DMS114 treated with DMSO at 0.1 percent for 48 hours (cell line): Measurements from ENCODE around the gene VPS41.

Experiments
- DNase-seq: peaks from one replicate; lab custom pipeline; 2025; ENCODE audit not compliant: unreplicated experiment; lab: John Stamatoyannopoulos, UW

The VPS41 gene

DNA sequence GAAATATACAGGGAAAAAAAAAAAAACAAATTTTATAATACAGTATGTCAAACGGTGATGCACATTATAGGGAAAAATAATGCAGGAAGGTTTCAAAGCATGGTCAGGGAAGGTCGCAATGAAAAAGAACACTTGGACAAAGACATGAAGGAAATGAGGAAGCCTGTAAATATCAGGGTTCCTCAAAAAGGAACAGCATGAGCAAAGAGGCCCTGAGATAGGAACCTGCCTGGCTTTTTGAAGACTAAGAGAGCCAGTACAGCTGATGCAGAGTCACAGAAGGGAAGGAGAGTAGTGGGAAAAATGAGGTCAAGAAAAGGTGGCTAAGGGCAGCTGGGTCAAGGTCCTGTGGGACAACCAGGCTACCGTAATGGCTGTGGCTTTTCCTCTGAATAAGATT is 1.9 kb downstream of the VPS41 start:
- DNase-seq, result no peak

DNA sequence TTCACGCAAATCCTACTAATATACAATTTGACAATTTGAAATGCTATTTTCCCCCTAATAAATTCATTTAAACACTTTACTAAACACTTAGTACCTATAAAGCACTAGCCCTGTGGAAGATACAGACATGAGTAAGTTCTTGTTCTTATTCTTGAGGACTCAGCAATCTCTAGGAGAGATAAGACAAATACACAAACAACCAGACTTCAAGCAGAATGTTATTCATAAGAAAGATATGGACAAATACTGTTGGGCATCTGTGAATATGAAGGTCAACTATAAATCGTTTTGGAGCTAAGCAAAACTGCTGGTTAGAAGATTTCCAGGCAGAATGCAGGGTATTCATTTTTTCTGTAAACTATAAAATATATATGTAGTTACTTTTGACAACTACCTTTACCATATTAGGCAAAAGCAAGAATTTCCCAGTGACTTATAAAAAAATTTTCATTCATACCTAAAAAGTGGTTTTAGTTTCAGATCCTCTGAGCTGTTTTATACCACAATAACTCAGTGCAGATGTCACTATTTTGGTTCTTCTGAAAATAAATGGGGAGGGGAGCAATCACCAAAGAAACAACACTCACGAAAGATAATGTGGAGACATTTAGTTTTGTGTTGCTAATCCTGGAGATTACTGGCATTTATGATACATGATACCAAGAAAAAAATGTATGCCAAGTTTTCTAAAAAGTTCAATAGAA is 3.8 kb downstream of the VPS41 start:
- no peak for DNase-seq

GRCh38 chr7:38903057-38903456 is 5.9 kb downstream of the VPS41 start:
- DNase-seq, result no peak

- no peak for DNase-seq
Observed at GRCh38 chr7:38902449-38902848, 6.5 kb downstream of the VPS41 start.

DNA sequence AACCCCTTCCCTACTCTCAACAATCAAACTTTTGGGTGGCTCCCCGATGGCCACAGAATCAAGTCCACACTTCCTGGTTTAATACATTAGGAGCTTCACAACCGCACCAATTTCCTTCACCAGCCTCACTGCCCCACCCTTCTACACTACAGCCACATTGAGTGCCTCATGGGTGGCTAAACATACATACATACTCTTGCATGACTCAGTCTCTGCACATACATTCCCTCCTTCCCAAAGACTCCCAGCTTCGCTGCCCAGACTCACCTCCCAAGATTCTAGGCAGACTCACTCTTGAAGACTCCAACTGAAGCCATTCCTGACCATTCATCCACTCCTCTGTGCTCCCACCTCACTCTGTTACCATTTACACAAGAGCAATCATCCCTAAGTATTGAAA is 15.9 kb downstream of the VPS41 start:
- DNase-seq, result no peak

DNA sequence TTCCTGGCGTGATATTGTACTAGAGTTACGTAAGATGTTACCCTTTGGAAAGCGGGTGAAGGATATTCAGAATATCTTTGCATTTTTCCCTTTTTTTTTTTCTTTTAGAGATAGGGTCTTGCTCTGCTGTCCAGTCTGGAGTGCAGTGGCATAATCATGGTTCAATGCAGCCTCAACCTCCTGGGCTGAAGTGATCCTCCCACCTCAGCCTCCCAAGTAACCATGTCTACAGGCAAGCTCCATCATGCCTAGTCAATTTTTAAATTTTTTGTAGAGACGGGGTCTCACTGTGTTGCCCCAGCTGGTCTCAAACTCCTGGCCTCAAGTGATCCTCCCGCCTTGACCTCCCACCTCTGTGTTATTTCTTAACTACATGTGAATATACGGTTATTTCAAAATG is 18.4 kb downstream of the VPS41 start:
- DNase-seq, result no peak

- no peak for DNase-seq
Observed at GRCh38 chr7:38889872-38890432, 19.0 kb downstream of the VPS41 start.

DNA sequence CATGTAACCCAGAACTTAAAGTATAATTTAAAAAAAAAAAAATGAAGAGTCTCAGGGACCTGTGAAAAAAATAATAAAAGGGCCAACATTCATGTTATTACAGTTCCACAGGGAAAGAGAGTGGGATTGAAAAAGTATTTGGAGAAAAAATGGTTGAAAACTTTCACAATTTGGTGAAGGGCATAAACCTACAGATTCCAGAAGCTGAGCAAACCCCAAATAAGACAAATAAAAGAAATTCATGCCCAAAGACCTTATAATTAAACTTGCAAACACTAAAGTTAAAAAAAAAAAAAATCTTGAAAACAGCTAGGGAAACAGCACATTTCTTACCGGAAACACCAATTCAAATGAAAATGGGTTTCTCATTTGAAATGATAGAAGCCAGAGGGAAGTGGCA is 19.9 kb downstream of the VPS41 start:
- DNase-seq, result no peak

DNA sequence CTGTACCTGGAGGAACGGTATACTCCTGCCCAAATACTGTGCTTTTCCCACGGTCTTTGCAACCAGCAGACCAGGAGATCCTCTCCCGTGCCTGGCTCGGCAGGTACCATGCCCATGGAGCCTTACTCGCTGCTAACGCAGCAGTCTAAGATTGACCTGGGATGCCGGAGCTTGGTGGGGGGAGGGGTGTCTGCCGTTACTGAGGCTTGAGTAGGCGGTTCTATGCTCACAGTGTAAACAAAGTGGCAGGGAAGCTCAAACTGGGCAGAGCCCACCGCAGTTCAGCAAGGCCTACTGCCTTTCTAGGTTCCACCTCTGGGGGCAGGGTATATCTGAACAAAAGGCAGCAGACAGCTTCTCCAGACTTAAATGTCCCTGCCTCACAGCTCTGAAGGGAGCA is 22.7 kb downstream of the VPS41 start:
- DNase-seq, result no peak

GRCh38 chr7:38883706-38884105 is 25.3 kb downstream of the VPS41 start:
- no peak for DNase-seq

DNA sequence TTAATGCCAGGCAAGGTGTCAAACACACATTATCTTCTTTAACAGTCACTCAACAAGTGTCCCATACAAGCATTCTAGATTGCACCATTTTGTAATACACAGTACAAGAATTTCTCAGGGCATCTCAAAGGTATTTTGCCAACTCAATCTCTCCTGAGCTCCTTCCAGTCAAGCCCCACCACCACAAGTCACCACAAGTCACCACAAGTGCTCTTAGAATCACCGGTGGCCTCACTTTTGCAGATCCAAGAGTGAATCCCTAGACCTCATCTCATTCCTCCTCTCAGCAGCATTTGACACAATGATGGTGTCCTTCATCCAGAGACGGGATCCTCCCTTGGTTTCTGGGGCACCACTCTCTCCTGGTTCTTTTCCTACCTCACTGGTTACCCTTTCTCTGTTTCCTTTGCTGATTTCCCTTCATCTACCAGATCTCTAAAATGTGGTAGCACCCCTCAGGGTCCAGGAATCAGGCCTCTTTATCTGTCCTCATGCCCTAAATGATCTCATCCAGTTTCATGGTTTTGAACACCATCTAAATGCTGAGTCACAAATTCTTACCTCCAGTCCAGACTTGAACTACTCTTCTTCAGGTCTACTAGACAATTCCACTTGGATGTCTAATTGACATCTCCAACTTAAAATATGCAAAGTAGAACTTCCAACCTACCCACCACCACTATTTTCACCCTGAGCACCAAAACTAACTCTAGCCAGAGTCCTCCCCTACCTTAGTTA is 26.9 kb downstream of the VPS41 start:
- DNase-seq, result no peak

DNA sequence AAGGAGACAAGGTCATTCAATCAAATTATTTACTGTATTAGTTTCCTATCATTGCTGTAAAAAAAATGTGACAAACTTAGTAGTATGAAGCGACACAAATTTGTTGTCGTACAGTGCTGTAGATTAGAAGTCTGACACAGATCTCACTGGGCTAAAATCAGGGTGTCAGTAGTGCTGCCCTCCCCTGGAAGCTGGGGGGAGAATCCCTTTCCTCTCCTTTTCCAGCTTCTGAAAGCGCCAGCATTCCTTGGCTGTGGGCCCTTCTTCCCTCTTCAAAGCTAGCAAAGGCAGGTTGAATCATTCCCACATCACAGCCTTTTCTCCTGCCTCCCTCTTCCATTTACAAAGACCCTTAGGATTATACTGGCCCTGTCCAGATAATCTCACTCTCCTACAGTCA is 28.0 kb downstream of the VPS41 start:
- DNase-seq, result no peak

GRCh38 chr7:38880454-38880853 is 28.5 kb downstream of the VPS41 start:
- no peak for DNase-seq

GRCh38 chr7:38880035-38880434 is 29.0 kb downstream of the VPS41 start:
- DNase-seq, result no peak

DNA sequence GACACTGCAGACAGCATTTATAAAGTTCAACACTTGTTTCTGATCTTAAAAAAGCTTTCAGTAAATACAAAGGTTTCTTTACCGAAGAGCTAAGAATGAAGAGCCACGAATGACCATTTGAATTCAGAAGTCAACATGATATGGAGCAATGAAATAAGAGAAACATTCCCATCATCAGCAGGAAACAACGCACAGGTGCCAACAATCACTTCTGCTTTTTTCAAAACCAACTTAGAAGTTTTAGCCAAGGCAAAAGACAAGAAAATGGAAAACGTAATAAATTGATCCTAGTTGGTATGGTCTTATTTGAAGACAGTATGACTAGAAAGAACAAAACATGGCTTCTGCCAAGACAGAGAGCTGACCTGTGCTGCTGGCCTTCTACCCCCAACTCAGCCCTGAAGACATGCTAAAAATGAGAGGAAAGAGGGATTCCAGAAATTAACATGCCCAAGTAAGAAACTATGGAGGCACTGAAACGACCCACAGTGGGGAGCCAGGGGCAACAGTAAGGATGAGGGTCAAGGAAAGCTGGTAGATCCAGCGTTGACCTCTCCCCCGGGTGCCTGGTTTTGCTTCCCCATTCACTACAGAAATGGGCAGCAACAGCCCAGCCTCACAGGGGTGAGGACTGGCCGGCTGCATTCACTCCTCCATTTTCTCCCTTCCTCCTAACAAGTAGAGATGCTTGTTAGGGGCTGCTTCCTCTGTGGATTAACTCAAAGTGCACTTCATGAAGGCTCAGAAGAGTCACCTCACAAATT is 30.1 kb downstream of the VPS41 start:
- no peak for DNase-seq

- DNase-seq, result no peak
Observed at GRCh38 chr7:38873433-38873832, 35.6 kb downstream of the VPS41 start.

GRCh38 chr7:38872202-38872601 is 36.8 kb downstream of the VPS41 start:
- DNase-seq, result no peak

- no peak for DNase-seq
Observed at GRCh38 chr7:38870147-38870546, 38.8 kb downstream of the VPS41 start.

- no peak for DNase-seq
Observed at GRCh38 chr7:38863601-38864291, 45.2 kb downstream of the VPS41 start.

- no peak for DNase-seq
Observed at GRCh38 chr7:38862666-38863065, 46.3 kb downstream of the VPS41 start.

DNA sequence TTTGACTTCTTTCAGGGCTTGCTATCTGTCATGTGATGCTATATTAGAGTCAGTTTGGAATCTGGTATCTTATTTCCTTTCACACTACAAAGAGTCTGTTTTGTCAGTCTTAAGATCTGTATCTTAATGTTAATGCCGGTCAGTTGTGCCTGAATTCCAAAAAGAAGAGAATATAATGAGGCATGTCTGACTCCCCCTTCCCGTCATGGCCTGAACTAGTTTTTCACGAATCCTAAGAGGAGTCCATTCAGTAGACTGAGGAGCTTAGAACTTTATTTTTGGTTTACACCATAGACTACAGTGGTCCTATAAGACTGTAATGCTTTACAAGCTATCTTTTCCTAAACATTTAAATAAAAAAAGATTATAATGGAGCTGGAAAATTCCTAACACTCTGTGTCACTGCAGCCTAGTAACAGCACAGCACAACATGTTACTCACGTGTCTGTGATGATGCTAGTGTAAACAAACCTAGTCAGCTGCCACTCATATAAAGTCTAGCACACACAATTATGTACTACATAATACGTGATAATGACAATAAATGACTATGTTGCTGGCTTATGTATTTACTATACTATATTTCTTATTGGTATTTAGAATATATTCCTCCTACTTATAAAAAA is 50.6 kb downstream of the VPS41 start:
- no peak for DNase-seq
